HepG2 (cell line): ENCODE measurements around the gene RNF213. TPM values are rescaled to one million over a fixed set of nuclear protein-coding genes. Genes with fewer than 3 reads are reported as not detected.
A peak's percentile ranks its signal among the peaks of the same experiment; 100 is the strongest.

Source experiments
- ATAC-seq: fragments of 200-7000 bp; cut with Tn5 transposase; 3 replicates; pipeline ENCODE4 v1.9.1; 2020; ENCODE audit warnings: mild to moderate bottlenecking, moderate library complexity
- BruUV-seq: library from RNA; stranded (reverse); fragments of 400-500 nt; replicated peaks from 2 replicates; lab custom pipeline; 2021; lab: Mats Ljungman, UMichigan
- CTCF ChIA-PET: fragments of 300-600 bp; formaldehyde crosslinking; extraction: SDS; loops from one replicate; lab custom pipeline; 2021; ENCODE audit warnings: low total read pairs, inconsistent platforms, low intra/inter-chr PET ratio; lab: Yijun Ruan, JAX
- POLR2A ChIA-PET: fragments of 350-600 bp; sonication (Branson Sonifier 250); formaldehyde crosslinking; loops from one replicate; lab custom pipeline; 2020; ENCODE audit warnings: antibody characterized with exemption, inconsistent platforms; lab: Yijun Ruan, JAX
- DNase-seq: peaks from one replicate; pipeline ENCODE4 v3.0.0-alpha.2; 2015; ENCODE audit warnings: low spot score
- FAIRE-seq: peaks from 3 replicates; lab custom pipeline; 2011; peaks lifted over from hg19 to GRCh38; lab: Jason Lieb, UNC
- H2AFZ ChIP-seq: one replicate; pipeline ENCODE4 v1.6.1; 2011; ENCODE audit warnings: low read length, inconsistent platforms
- H3K27ac ChIP-seq: fragments of 300-600 bp; 3 replicates; pipeline ENCODE4 v1.8.0; 2011; ENCODE audit warnings: mixed run types, mild to moderate bottlenecking, mixed read lengths, low read length, inconsistent platforms; ENCODE audit not compliant: insufficient read depth; ENCODE audit errors: extremely low read length
- H3K27me3 ChIP-seq, 2 experiments: fragments of 200-600 bp in 1 of 2; 2 replicates in 1 of 2; 3 replicates in 1 of 2; pipeline versions ENCODE4 v1.6.0 to v1.8.0; 2011; ENCODE audit warnings: low read length in 2 of 2, mild to moderate bottlenecking in 2 of 2, moderate library complexity in 2 of 2, inconsistent platforms in 1 of 2; ENCODE audit not compliant: insufficient read depth in 2 of 2, control insufficient read depth in 1 of 2
- H3K36me3 ChIP-seq, 2 experiments: fragments of 200-600 bp in 1 of 2; replicated peaks in 1 of 2; 2 replicates in 1 of 2; 3 replicates in 1 of 2; pipeline versions ENCODE4 v1.5.1 to v1.8.0; 2011; ENCODE audit warnings: low read length in 2 of 2, inconsistent platforms in 1 of 2; ENCODE audit not compliant: insufficient read depth in 2 of 2, control insufficient read depth in 1 of 2
- H3K4me1 ChIP-seq: 2 replicates; pipeline ENCODE4 v1.5.1; 2012; ENCODE audit warnings: low read length, inconsistent platforms; ENCODE audit not compliant: insufficient read depth
- H3K4me2 ChIP-seq: 2 replicates; pipeline ENCODE4 v1.6.0; 2011; ENCODE audit warnings: low read depth, low read length, inconsistent platforms
- H3K4me3 ChIP-seq, 3 experiments: fragments of 200-600 bp in 1 of 3; sonication (generic), shearing (Covaris generic) in 1 of 3; replicated peaks in 1 of 3; 2 replicates each; pipeline ENCODE4 v1.5.1; 2011 to 2016; ENCODE audit warnings: low read length in 3 of 3, inconsistent platforms in 2 of 3, low read depth in 2 of 3, mild to moderate bottlenecking in 2 of 3, control low read depth in 1 of 3, mixed read lengths in 1 of 3; ENCODE audit not compliant: insufficient read depth in 1 of 3
- H3K79me2 ChIP-seq: one replicate; pipeline ENCODE4 v1.6.1; 2011; ENCODE audit warnings: low read length, inconsistent platforms; ENCODE audit not compliant: insufficient read depth
- H3K9ac ChIP-seq: 2 replicates; pipeline ENCODE4 v1.6.0; 2011; ENCODE audit warnings: mild to moderate bottlenecking, low read depth, low read length, inconsistent platforms; ENCODE audit not compliant: insufficient read depth
- H3K9me3 ChIP-seq: 2 replicates; pipeline ENCODE4 v1.5.1; 2012; ENCODE audit warnings: mild to moderate bottlenecking, low read length
- H4K20me1 ChIP-seq: 2 replicates; pipeline ENCODE4 v1.6.0; 2011; ENCODE audit warnings: inconsistent platforms, mild to moderate bottlenecking, low read length, moderate library complexity; ENCODE audit not compliant: insufficient read depth
- AGO2 ChIP-seq: fragments of 200-400 bp; formaldehyde crosslinking; optimal IDR thresholded peaks from 2 replicates; pipeline ENCODE3; 2017; ENCODE audit warnings: mild to moderate bottlenecking, low read depth, low read length, moderate library complexity
- ETV5 ChIP-seq: IDR thresholded peaks from 2 replicates; pipeline ENCODE4 v1.6.1; 2018; ENCODE audit warnings: missing biosample characterization, missing genetic modification reagents, inconsistent platforms, borderline replicate concordance
- FOXP4 ChIP-seq: sonication (generic); formaldehyde crosslinking; IDR thresholded peaks from 2 replicates; pipeline ENCODE4 v1.4.0; 2020; ENCODE audit warnings: missing genetic modification reagents
- LBX2 ChIP-seq: sonication (generic); formaldehyde crosslinking; IDR thresholded peaks from 2 replicates; pipeline ENCODE4 v1.5.0; 2020; ENCODE audit warnings: missing genetic modification reagents, mild to moderate bottlenecking, borderline replicate concordance
- NR1H2 ChIP-seq: sonication (generic); formaldehyde crosslinking; IDR thresholded peaks from 2 replicates; pipeline ENCODE4 v1.8.1; 2022; ENCODE audit warnings: low read depth, missing genetic modification reagents, borderline replicate concordance
- ZBTB3 ChIP-seq: sonication (generic); formaldehyde crosslinking; IDR thresholded peaks from 2 replicates; pipeline ENCODE4 v1.4.0; 2020; ENCODE audit warnings: low read depth, mild to moderate bottlenecking, moderate library complexity, missing genetic modification reagents, borderline replicate concordance
- ZNF253 ChIP-seq: sonication (generic); formaldehyde crosslinking; IDR thresholded peaks from 2 replicates; pipeline ENCODE4 v1.8.0; 2022; ENCODE audit warnings: mild to moderate bottlenecking, missing genetic modification reagents, borderline replicate concordance
- ZNF720 ChIP-seq: sonication (generic); formaldehyde crosslinking; IDR thresholded peaks from 2 replicates; pipeline ENCODE4 v1.4.0; 2020; ENCODE audit warnings: missing genetic modification reagents
- WGBS: methylation state at CpG from one replicate; pipeline ENCODE4 v1.1.6; 2017; ENCODE audit warnings: low lambda C conversion rate; 5-methylcytosine and 5-hydroxymethylcytosine counted together
- in situ Hi-C: cut with HindIII; loops from 2 replicates; pipeline ENCODE4 v1.10.0; 2017; ENCODE audit warnings: low pct_unique_long_range_greater_than_20kb; ENCODE audit not compliant: extremely low pct_ligation_motif_present
- intact Hi-C: fragments of 100-400 bp; cut with micrococcal nuclease; formaldehyde crosslinking; loops from one replicate; pipeline ENCODE4 v1.10.0; 2022; ENCODE audit not compliant: unreplicated experiment
- polyA plus RNA-seq, 8 experiments: library from polyadenylated mRNA; depleted of rRNA in 3 of 8; stranded (reverse) in 7 of 8; unstranded in 1 of 8; fragments of >200 nt; fragmentation: Illumina TruSeq in 4 of 8; extraction: Trizol in 4 of 8; gene quantifications; 2 replicates each; pipeline versions ENCODE4 v1.2.1 to v1.2.3, GENCODE V29; 2011 to 2016; ENCODE audit warnings: low read depth in 4 of 8, missing spikeins in 1 of 8, mixed read lengths in 1 of 8; ENCODE audit not compliant: insufficient read depth in 1 of 8
- total RNA-seq, 5 experiments: library from RNA; depleted of rRNA; stranded (reverse); fragments of >200 nt; fragmentation: Illumina TruSeq; extraction: Trizol; gene quantifications; 2 replicates each; pipeline ENCODE4 v1.2.3, GENCODE V29; 2016; ENCODE audit warnings: low read depth in 1 of 5

The RNF213 gene
- total and polyA plus RNA-seq, 2 of the 13 experiments (the other 11 are each of a cell fraction or from before 2014, with no cell fraction given) = 38.6 to 38.7 TPM

- peaks cover 21 to 70% of the 10 kb centered on the region in 2 experiments for H3K36me3 ChIP-seq
- H4K20me1 ChIP-seq = no peaks in the 10 kb centered on the region
- intact Hi-C loops (no loop called here), in situ Hi-C loops (no loop called here)
- BruUV-seq = no TSS peak
- POLR2A ChIA-PET = no interaction called here
- H3K27me3 ChIP-seq = no peaks in the 10 kb centered on the region
- no peak overlapping the region for H3K4me2 ChIP-seq
- no peak overlapping the region for H3K27ac ChIP-seq
- 98% methylated on average over 11 of the region's 11 CpGs for WGBS
- TF ChIP-seq LBX2 (CRISPR knock-in tag) = no peak
- no peak for TF ChIP-seq ZBTB3
- TF ChIP-seq ZNF720 (CRISPR knock-in tag) = no peak
- TF ChIP-seq ZNF253 (CRISPR knock-in tag) = no peak
- TF ChIP-seq ETV5 (CRISPR knock-in tag) = no peak
- TF ChIP-seq NR1H2 (CRISPR knock-in tag) = no peak
- ATAC-seq = no peak
- H3K9ac ChIP-seq = no peak overlapping the region
- CTCF ChIA-PET = interaction anchor here (0.6 kb wide), 1 partner anchor 10 kb away, joined by 3 read pairs; no protein-coding TSS in a partner anchor
- H3K4me1 ChIP-seq = no peaks in the 10 kb centered on the region
- H2AFZ ChIP-seq = no peak overlapping the region
- no peak overlapping the region for H3K4me3 ChIP-seq
- H3K79me2 ChIP-seq = no peaks in the 10 kb centered on the region
- no peaks in the 10 kb centered on the region; the same call in 1 of the 2 replicates for H3K9me3 ChIP-seq
- no peak for DNase-seq
- FAIRE-seq = no peak
Measured at GRCh38 chr17:80365983-80366382, 105.3 kb downstream of the RNF213 start.

GRCh38 chr17:80367503-80367902, 106.9 kb downstream of the RNF213 start:
- ATAC-seq = no peak

More at GRCh38 chr17:80367503-80367902, 106.9 kb downstream of the RNF213 start:
- no TSS peak for BruUV-seq
- ChIA-PET POLR2A (no interaction called here), CTCF (no interaction called here)
- 91% methylated on average over 17 of the region's 17 CpGs for WGBS
- in situ Hi-C loops = no loop called here
- no peaks in the 10 kb centered on the region for H3K9me3 ChIP-seq
- no peak overlapping the region for H3K9ac ChIP-seq
- no peaks in the 10 kb centered on the region for H3K79me2 ChIP-seq
- H3K4me1 ChIP-seq = no peaks in the 10 kb centered on the region
- no peaks in the 10 kb centered on the region for H3K27me3 ChIP-seq
- no peak overlapping the region for H3K27ac ChIP-seq
- TF ChIP-seq FOXP4 (no peak), AGO2 (peak; percentile 24)
- no peak for FAIRE-seq
- no peak overlapping the region for H3K4me3 ChIP-seq
- no peaks in the 10 kb centered on the region for H4K20me1 ChIP-seq
- intact Hi-C loops = no loop called here
- peaks cover 19 to 63% of the 10 kb centered on the region in 2 experiments for H3K36me3 ChIP-seq
- DNase-seq = no peak
- no peak overlapping the region for H2AFZ ChIP-seq
- no peak overlapping the region for H3K4me2 ChIP-seq
